Measurements from ENCODE around the gene SACM1L.
A peak's percentile ranks its signal among the peaks of the same experiment; 100 is the strongest.

The SACM1L gene, protein sequence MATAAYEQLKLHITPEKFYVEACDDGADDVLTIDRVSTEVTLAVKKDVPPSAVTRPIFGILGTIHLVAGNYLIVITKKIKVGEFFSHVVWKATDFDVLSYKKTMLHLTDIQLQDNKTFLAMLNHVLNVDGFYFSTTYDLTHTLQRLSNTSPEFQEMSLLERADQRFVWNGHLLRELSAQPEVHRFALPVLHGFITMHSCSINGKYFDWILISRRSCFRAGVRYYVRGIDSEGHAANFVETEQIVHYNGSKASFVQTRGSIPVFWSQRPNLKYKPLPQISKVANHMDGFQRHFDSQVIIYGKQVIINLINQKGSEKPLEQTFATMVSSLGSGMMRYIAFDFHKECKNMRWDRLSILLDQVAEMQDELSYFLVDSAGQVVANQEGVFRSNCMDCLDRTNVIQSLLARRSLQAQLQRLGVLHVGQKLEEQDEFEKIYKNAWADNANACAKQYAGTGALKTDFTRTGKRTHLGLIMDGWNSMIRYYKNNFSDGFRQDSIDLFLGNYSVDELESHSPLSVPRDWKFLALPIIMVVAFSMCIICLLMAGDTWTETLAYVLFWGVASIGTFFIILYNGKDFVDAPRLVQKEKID

DNA sequence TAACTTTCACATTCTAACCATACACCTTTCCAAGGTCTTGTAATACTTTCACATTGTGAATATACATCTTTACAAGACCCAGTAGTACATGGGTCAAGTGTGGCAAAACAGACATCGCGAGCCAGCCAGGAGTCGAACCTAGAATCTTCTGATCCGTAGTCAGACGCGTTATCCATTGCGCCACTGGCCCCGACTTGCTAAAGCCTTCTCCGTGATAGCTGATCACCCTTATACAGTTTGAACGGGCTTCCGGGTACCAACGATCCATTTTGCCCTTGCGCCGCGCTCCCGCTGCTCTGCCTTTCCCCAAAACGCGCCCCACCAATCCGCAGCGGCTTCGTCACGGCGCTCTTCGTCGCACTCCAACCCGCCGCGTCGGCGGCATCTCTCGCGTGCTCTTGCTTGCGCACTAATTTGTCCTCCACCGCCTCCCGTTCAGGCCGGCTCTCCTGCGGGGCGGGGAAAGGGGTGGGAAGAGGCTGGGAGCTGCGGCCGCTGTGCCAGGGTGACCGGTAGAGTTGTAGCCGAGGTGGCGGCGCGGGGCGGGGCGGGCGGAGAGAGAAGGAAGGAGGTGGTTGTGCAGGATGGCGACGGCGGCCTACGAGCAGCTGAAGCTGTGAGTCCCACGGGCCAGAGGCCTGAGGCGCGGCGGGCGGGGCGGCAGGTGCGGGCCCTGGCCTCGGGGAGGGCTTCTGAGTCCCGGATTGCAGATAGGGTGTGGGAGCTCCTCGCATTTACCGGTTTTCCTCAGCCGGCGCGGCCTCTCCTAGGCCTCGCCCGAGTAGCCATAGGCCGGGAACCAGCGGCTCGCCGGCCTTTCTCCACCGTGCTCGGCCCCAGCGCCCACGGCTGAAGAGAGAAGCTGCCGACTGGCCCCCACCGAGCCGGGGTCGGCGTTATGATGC is at the start of gene SACM1L:
TSS of gene SACM1L (plus strand) at position 515 of the 905 bp plus-strand sequence. CDS start at position 585, 70 bp downstream.
- peak; percentile 92 for DNase-seq

DNA sequence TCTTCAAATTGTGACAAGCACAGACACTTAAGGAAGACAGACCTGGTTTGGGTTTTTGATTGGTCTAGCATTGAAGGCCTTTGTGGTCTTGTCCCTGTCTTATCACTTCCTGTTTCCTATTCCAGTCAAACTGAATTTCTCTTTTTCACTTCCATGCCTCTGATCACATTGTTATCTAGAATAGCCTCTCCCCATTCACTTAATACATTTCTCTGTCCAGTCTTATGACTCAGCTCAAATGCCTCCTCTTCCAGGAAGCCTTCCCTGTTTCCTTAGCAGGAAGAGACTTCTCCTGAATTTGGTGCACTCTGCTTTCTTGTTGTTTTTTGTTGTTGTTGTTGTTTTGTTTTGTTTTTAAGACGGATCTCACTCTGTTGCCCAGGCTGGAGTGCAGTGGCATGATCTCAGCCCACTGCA is 49.1 kb upstream of the SACM1L start:
- no peak for DNase-seq

DNA sequence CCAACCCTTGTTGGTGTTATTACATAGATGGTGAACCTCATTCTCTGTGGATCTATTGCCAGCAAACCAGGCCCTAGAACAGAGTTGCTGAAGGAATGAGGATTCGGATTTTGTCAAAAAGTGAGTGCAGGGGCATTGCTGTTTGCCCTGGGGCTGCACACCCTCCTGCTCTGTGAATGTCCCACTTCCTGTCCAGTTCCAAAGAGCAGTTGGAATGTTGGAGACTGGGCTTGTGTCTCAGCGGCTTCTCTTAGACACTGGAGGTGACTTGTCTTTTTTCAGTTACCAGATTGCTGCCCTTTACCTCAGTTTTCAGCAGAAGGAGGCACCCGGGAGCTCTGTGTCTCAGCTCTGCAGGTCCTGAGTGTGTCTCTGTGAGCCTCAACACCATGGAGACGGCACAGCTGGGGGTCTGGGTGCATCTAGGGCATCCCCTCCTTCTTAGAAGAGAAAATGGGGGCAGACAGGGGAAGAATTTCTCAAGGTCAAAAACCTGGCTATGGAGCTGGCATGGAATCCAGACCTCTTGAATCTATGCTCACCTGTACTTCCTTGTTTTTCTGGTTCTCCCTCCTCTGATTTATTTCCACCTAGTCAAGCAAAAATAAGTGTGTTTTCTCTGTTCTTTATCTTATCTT is 48.4 kb upstream of the SACM1L start:
- DNase-seq: no peak

DNA sequence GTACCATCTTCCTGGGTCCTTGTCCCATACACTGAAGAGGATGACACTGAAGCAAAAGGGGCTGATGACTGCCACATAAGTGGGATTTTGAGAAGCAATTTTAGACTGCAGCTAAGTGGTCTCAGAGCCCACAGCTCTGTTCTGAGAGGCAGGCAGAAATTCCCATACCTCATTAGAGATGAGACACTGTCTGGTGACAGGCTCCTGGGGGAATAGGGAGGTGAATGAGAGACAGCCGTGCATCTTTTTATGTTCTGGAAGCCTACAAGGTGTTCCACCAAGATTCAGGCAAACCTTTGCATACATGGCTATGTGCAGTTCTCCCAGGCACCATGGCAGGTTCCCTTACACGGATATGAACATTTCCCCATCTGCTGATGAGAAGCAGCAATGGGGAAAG is 47.4 kb upstream of the SACM1L start:
- no peak for DNase-seq

DNA sequence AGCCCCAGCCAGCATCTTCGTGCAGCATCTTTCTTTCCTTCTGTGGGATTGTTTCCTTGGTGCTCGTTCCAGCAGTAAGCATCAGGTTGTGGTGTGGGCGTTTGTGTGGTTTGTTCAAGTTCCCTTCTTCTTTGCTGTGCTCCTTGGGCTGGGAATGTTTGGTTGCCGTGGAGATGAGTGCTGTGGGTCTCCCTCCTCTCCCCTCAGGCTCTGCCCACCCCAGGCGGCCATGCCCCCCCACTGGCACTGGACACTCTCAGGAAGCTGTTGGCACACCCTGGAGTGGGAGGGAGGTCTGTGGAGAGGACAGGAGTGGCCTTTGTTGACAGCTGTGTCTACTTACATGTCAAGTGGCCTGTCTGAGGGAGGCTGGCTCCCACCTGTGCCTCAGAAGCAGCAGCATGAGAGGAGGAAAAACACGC is 46.5 kb upstream of the SACM1L start:
- no peak for DNase-seq

DNA sequence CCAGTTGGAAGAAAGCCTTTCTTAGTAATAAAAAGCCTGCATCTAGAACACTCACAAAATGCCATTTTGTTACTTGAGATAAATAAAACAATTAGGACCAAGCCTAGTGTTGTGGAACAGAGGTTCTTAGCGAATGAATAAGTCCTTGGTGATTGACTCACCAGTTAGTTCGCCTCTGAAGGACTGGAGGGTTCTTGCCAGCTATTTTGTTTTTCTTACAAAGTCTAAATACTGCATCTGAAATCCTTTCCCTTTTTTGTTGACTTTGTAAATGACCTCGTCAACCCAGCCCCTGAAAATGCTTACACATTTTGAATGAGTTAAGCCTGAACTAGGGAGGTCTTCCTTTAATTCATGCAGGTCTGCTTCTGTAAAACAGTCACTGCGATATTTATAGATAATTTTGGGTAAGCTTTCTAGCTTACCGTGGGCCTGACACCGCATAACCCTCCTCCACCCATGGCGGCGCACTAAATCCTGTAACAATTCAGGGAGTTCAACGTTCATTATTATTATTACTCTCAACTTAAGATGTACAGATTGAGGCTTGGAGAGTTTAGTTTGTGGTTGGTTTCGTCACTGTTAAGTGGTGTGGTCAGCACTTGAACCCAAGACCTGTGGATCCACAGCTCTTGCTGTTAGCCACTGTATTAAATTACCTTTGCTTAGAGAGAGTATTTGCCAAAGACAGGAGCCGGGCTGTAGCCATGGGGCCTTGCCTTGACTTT is 45.0 kb upstream of the SACM1L start:
- no peak for DNase-seq

DNA sequence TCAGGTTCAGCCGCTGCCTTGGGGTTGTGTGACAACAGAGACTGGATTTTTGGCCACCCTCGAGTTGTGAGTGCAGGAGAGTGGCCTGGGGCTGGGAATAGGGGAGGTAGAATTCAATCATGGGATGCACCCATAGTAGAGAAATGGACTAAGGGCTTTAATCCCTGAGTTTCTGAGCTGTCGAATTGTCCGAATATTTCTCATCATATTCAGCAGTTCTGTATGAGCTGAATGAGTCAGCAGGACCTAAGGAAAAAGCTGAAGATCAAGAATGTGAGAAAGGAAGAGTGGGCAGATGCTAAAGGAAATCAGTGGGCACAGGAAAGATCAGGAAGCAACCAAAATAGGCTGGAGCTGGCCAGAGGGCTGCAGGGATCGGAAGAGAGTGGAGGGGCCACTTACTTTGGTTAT is 44.4 kb upstream of the SACM1L start:
- DNase-seq: no peak

DNA sequence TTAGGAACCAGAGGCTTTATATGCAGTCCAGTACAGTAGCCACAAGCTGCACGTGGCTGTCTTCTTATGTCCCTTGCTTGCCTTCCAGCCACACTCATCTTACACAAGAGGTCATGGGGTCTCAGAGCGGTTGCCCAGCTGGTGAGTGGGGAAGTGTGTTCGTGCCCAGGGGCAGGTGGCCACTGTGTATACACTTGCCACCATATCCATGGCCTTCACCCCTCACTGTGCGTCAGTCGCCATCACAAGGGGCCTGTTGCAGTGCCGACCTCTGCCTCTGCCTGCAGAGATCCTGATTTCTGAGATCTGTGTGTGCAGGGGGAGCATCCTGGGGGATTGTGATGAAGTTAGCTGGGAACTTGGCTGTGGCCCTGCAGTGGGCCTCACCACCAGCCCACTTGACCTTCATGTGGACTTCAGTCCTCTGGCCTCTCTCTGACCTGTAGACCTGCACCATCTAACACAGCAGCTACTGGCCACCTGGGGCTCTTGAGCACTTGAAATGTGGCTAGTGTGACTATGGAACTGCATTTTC is 43.1 kb upstream of the SACM1L start:
- DNase-seq: no peak

DNA sequence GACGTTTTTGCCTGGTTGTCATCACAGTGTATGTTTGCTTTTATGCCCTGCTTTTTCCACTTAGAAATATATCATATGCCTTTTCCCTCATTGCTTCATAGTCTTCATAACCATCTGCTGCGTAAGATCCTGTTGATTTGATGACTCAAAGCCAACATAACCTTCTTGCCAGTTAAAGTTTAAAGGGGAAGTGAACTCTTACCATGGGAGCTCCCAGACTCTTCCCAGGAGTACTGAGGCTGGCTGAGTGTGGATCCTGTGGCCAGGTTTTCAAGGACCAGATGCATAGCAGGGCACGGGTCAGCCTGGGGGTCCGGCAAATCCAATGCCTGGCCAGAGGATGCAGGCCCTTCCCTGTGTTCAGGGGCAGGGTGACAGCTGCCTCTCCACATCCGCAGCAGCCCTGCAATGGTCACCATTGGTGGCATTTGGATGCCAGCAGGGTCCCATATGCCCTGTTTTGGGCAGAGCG is 42.0 kb upstream of the SACM1L start:
- no peak for DNase-seq

DNA sequence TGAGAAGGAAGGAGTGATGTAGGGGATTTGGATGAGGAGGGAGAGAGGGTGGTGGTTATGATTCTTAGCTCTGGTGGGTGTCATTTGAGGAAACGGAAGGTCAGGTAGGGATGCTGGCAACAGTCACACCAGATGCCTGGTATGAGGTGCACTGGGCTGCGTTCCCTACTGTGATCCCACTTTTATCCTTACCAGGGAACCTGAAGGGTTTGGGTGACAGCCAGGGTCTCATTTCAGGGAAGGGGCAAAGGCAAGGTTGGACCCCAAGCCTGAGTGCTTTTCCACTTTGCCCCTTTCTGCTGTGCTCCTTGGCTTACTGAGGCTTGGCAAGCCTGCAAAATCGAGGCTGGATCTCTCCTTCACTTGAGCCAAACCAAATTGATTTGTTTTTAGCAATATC is 36.0 kb upstream of the SACM1L start:
- DNase-seq: no peak

DNA sequence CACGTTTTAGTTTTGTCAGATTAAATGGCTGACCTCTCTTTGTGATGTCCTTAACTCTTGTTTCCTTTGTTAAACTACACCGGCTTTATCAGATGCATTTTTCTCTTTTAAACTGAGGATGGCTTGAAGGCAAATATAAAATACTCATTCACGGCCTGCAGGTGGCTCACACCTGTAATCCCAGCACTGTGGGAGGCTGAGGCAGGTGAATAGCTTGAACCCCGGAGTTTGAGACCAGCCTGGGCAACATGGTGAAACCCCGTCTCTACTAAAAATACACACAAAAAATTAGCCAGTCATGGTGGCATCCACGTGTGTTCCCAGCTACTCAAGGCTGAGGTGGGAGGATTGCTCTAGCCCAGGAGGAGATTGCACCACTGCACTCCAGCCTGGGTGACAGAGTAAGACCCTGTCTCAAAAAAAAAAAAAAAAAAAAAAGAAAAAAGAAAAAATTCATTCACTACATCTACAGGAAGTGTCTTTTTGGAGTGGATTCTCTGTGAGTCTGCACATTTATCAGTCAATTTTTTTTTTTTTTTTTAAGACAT is 34.7 kb upstream of the SACM1L start:
- no peak for DNase-seq

DNA sequence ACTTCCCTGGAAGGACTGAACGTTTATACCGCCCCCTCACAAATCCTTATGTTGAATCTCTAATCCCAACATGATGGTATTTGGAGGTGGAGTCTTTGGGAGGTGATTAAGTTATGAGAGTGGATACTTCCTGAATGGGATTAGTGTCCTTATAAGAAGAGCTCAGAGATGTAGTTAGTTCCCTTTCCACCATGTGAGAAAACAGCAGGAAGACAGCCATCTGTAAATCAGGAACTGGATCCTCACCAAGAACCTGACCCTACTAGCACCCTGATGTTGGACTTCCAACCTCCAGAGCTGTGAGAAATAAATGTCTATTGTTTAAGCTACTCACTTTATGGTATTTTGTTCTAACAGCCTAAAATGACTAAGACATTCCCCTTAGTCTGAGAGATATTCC is 33.3 kb upstream of the SACM1L start:
- DNase-seq: no peak

DNA sequence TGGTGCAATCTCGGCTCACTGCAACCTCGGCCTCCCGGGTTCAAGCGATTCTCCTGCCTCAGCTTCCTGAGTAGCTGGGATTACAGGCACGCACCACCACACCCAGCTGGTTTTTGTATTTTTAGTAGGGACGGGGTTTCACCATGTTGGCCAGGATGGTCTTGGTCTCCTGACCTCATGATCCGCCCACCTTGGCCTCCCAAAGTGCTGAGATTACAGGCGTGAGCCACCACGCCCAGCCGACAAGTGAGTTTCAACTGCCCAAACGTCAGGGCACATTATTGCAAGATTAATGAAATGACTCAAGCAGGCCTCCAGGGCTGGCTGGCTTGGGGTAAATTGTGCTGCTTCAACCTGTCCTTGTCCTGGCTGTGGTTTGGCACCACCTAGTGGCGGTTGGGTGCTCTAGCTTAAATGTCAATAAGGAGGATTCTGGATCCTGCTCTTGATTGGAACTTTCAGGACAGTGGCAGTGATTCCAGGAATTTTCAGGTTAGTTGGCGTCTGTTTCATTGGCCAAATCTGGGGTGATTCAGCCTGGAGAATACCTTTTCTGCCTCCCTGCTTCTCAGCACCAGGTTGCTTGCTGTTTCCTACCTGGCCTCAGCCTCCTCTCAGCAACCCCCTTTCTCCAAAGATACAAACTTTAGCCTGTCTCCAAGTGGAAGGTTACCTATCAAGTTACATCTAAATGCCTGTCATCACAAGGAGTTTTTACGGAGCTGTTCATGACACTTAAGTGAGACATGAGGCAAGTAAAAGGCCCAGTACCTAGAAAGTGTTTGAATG is 32.4 kb upstream of the SACM1L start:
- DNase-seq: peak; percentile 67

DNA sequence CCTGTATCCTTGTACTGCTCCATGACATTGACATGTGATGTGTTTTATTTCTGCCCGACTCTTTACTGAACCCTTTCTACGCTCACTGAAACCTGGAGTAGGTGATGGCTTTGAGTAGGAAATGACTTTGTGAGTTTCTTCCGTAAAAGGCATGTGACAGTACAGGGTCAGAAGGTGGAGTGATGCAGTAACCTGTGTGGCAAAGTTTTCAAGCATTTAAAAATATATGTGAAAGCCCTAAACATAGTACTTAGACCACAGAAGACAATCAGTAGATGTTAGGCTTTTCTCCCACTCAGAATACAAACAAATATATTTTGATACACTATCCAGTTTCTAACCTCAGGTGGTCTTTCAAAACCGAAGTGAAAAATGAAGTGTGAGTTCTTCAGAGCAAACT is 31.3 kb upstream of the SACM1L start:
- no peak for DNase-seq

DNA sequence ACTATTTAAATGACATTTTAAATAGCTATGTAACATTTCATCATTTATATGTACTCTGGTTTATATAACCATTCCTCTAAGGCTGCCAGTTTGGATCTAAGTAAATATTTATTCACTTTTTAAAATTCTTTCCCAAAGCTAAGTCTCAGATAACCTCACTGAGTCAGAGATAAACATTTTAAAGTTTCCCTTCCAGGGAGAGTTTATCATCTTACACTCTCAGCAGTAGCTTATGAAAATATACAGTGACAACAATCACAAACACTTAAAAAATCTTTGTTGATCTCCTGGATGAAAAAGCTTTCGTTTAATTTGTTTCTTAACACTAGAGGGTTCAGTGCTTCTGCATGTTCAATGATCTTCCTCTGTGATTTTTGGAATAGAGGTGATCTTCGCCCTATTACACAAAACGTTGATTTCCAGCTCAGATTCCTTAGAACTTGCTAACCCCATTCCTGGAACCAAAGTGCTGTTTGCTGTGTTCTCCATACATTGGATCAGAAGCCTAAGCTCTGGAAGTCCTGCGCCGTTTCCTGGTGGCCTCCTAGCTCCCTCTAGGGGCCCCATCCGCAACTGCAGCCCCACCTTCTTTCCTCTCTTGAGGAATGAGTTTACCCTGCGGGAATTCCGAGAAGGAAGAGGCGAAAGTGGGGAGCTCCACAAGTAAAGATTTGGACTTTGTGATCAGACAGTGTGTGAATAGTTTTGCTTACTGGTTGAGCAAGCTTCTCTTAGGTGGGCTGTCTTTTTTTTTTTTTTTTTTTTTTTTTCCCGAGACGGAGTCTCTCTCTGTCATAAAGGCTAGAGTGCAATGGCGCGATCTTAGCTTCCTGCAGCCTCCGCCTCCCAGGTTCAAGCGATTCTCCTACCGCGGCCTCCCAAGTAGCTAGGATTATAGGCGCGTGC is 29.3 kb upstream of the SACM1L start:
- DNase-seq: no peak

DNA sequence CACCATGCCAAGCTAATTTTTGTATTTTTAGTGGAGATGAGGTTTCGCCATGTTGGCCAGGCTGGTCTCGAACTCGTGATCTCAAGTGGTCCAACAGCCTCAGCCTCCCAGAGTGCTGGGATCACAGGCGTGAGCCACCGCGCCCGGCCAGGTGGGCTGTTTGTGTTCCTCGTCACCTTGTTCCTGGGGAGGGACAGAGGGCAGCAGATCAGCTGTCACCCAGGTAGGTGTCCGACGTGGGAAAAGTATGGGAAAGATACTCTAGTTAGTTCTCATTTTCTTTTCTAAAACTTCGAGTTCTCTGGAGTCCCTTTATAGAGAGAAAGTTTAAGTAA is 28.7 kb upstream of the SACM1L start:
- DNase-seq: no peak

DNA sequence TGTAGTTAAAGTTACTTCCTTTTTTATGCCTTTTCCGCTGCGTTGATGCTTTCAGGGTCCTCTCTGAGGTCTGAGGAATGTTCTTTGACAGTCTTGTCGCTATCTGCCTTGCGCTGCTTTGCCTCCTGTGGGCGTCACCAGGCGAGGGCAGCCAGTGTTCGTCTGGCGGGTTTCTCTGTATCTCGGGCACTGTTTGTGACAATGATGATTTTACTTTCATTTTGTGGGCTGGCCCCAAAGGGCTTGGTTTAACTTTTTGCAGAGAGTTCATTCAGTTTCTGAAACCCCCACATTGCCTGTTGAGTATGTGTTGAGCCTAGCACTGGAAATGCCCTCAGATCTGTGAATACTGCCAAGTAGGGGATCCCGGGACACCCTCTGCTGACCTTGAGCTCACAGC is 24.6 kb upstream of the SACM1L start:
- peak; percentile 41 for DNase-seq

DNA sequence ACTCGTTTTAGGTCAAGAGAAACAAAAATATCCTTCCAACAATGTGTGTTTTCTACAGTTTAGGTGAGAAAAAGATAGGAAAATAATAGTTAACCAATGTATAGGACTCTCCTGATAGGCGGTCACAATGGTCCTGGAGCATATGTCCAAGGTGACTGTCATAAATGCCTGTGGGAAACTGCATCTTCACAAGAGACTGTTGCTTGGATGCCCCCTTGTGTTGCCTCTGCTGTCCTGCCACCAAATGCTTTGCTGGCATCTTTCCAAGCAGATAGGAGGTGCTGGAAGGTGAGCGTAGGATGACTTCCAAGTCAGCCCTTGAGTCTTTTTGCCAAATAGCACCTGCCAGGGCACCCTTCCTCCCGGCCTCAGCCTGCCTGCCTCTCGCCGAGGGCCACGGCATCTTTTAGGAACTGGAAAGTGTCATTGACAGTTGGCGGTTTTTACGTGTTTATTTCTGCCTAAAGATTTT is 24.1 kb upstream of the SACM1L start:
- DNase-seq: peak; percentile 10

DNA sequence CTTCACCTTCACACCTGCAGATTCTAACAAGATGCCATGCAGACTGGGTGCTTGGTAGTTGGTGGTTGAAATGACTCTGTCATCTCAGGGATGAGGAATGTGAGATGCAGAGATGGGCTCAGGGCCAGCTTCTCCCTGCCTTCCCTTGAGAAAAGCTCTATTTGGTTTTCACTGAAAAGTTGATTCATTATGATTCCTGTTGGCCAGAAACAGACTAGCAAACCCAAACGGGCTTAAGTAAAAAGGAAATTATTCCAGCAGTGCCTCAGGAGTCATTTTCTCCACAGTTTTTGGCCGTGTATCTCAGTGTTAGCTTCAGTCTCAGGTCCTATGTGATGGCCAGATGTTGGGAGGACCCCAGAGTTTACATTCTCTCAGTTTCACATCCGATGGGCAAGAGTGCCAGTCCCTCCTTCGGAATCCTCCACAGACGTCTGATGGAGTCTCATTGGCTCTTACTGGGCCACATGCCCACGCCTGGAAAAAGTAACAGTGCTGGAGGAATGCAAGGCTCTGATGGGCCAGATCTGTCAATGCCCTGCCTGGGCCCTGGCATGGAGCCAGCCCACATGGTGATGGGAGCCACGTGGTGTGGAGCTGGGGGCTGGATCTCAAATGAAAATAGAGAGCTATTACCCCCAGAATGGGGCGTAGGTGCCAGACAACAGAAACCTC is 22.3 kb upstream of the SACM1L start:
- DNase-seq: no peak

Measured in NK-92 treated with Interleukin-12 subunit alpha and Interleukin-12 subunit beta, amount 100 ng/mL, for 24 hours (cell line).